Loucy (cell line): ENCODE results near the gene MED13L.
A peak's percentile ranks its signal among the peaks of the same experiment; 100 is the strongest.
"Not testable (repeated sequence)": the region's sequence is repeated elsewhere in the genome, so short reads cannot be mapped to it uniquely, and the experiment has no call there.

Experiments used
- H2AFZ ChIP-seq: fragments of 200-600 bp; sonication (generic); 2 replicates; pipeline ENCODE4 v1.6.0; 2016; ENCODE audit warnings: antibody characterized with exemption, mild to moderate bottlenecking, low read length, moderate library complexity
- H3F3A ChIP-seq: fragments of 200-600 bp; 2 replicates; pipeline ENCODE4 v1.6.0; 2016; ENCODE audit warnings: antibody characterized with exemption, low read depth, mild to moderate bottlenecking
- H3K27me3 ChIP-seq: fragments of 200-600 bp; sonication (generic); 2 replicates; pipeline ENCODE4 v1.6.1; 2014; ENCODE audit warnings: low read length, mild to moderate bottlenecking; ENCODE audit not compliant: insufficient read depth, poor library complexity, severe bottlenecking
- H3K36me3 ChIP-seq: fragments of 200-600 bp; sonication (generic); 2 replicates; pipeline ENCODE4 v1.6.1; 2016; ENCODE audit warnings: low read length; ENCODE audit not compliant: insufficient read depth
- H3K4me1 ChIP-seq: fragments of 200-600 bp; sonication (generic); 2 replicates; pipeline ENCODE4 v1.5.1; 2014; ENCODE audit warnings: low read length, mild to moderate bottlenecking; ENCODE audit not compliant: insufficient read depth, poor library complexity, severe bottlenecking
- H3K4me2 ChIP-seq: fragments of 200-600 bp; sonication (generic); 2 replicates; pipeline ENCODE4 v1.6.0; 2014; ENCODE audit warnings: antibody characterized with exemption, low read length, low read depth, mild to moderate bottlenecking; ENCODE audit not compliant: poor library complexity, severe bottlenecking
- H3K4me3 ChIP-seq: fragments of 200-600 bp; sonication (generic); 2 replicates; pipeline ENCODE4 v1.5.1; 2014; ENCODE audit warnings: low read length, mild to moderate bottlenecking, mixed read lengths; ENCODE audit not compliant: poor library complexity, severe bottlenecking
- H3K79me2 ChIP-seq: fragments of 200-600 bp; sonication (generic); 2 replicates; pipeline ENCODE4 v1.6.1; 2014; ENCODE audit warnings: low read length; ENCODE audit not compliant: insufficient read depth
- H3K9ac ChIP-seq: fragments of 200-600 bp; sonication (generic); 2 replicates; pipeline ENCODE4 v1.6.0; 2014; ENCODE audit warnings: mild to moderate bottlenecking, low read depth, low read length, moderate library complexity; ENCODE audit not compliant: poor library complexity, severe bottlenecking
- H3K9me2 ChIP-seq: fragments of 200-600 bp; sonication (generic); replicated peaks from 2 replicates; pipeline ENCODE4 v1.6.1; 2016; ENCODE audit warnings: low read depth, low read length, mixed read lengths
- H3K9me3 ChIP-seq: fragments of 200-600 bp; sonication (generic); 2 replicates; pipeline ENCODE4 v1.6.1; 2014; ENCODE audit warnings: mild to moderate bottlenecking, antibody characterized with exemption, low read length, low read depth; ENCODE audit not compliant: insufficient read depth
- H4K20me1 ChIP-seq: fragments of 200-600 bp; sonication (generic); 2 replicates; pipeline ENCODE4 v1.6.0; 2014; ENCODE audit warnings: antibody characterized with exemption, low read length, mild to moderate bottlenecking; ENCODE audit not compliant: insufficient read depth, poor library complexity, severe bottlenecking
- EZH2phosphoT487 ChIP-seq: fragments of 200-600 bp; IDR thresholded peaks from 2 replicates; pipeline ENCODE4 v1.6.1; 2018; ENCODE audit warnings: antibody characterized with exemption, mild to moderate bottlenecking, moderate library complexity, borderline replicate concordance
- TF ChIP-seq, protein P1 (sequence below): fragments of 200-600 bp; sonication (generic); conservative IDR thresholded peaks from 2 replicates; pipeline ENCODE4 v1.5.1; 2014; ENCODE audit warnings: mild to moderate bottlenecking, antibody characterized with exemption, low read length

MED13L gene

DNA sequence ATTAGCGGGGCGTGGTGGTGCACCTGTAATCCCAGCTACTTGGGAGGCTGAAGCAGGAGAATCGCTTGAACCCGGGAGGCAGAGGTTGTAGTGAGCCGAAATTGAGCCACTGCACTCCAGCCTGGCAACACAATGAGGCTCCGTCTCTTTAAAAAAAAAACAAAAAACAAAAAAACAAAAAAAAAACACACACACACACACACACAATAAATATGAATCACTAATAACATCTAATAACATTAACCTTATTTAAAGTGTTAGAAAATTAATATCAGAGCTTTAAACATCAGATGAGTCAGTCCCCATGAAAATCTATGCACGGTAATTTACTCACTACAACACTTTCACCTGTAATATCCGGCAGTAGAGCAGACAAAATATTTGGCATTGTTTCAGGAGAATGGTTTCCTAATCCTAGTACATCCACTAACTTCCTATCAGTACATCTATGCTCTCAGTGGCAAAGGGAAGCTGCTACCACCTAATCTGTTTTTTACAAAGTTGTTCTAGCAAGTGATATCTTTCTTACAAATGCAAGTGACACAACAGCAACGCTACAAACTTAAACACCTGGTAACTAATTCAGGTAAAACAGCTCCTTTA lies 36.2 kb downstream of the MED13L start:
- no peaks in the 10 kb centered on the region for H3F3A ChIP-seq
- H2AFZ ChIP-seq = no peak overlapping the region
- H3K36me3 ChIP-seq = no peaks in the 10 kb centered on the region
- H3K9me3 ChIP-seq = no peaks in the 10 kb centered on the region
- TF ChIP-seq EZH2phosphoT487 = no peak
- TF ChIP-seq, protein P1, sequence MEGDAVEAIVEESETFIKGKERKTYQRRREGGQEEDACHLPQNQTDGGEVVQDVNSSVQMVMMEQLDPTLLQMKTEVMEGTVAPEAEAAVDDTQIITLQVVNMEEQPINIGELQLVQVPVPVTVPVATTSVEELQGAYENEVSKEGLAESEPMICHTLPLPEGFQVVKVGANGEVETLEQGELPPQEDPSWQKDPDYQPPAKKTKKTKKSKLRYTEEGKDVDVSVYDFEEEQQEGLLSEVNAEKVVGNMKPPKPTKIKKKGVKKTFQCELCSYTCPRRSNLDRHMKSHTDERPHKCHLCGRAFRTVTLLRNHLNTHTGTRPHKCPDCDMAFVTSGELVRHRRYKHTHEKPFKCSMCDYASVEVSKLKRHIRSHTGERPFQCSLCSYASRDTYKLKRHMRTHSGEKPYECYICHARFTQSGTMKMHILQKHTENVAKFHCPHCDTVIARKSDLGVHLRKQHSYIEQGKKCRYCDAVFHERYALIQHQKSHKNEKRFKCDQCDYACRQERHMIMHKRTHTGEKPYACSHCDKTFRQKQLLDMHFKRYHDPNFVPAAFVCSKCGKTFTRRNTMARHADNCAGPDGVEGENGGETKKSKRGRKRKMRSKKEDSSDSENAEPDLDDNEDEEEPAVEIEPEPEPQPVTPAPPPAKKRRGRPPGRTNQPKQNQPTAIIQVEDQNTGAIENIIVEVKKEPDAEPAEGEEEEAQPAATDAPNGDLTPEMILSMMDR = no peak
- peaks cover 53% of the 10 kb centered on the region for H4K20me1 ChIP-seq
- peaks cover 41% of the 10 kb centered on the region for H3K4me1 ChIP-seq
- H3K9me2 ChIP-seq = no peaks in the 10 kb centered on the region
- no peak overlapping the region for H3K9ac ChIP-seq
- no peak overlapping the region for H3K4me3 ChIP-seq
- peaks cover 98% of the 10 kb centered on the region for H3K79me2 ChIP-seq
- H3K27me3 ChIP-seq = no peaks in the 10 kb centered on the region
- no peak overlapping the region for H3K4me2 ChIP-seq

DNA sequence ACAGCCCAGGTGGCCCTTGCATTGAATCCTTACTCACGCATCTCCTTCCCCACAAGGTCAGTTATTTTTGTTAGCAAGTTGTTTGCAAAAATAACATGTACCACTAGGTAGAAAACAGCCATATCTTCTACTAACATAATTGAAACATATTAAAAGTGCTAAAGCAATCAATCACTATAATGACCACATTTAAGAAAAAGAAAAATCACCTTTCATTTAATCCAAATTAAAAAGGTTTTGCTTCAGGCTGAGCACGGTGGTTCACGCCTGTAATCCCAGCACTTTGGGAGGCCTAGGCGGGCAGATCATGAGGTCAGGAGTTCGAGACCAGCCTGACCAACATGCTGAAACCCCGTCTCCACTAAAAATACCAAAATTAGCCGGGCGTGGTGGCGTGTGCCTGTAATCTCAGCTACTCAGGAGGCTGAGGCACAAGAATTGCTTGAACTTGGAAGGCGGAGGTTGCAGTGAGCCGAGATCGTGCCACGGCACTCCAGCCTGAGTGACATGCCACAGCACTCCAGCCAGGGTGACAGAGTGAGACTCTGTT lies 38.8 kb downstream of the MED13L start:
- H3K79me2 ChIP-seq = peaks cover 93% of the 10 kb centered on the region
- H3K9me2 ChIP-seq, H3K36me3 ChIP-seq, H2AFZ ChIP-seq, H3K9ac ChIP-seq, H3K4me3 ChIP-seq, H3F3A ChIP-seq, H3K27me3 ChIP-seq, H3K9me3 ChIP-seq, H3K4me2 ChIP-seq: not testable (repeated sequence)
- H3K4me1 ChIP-seq = peaks cover 26% of the 10 kb centered on the region
- peaks cover 35% of the 10 kb centered on the region for H4K20me1 ChIP-seq

DNA sequence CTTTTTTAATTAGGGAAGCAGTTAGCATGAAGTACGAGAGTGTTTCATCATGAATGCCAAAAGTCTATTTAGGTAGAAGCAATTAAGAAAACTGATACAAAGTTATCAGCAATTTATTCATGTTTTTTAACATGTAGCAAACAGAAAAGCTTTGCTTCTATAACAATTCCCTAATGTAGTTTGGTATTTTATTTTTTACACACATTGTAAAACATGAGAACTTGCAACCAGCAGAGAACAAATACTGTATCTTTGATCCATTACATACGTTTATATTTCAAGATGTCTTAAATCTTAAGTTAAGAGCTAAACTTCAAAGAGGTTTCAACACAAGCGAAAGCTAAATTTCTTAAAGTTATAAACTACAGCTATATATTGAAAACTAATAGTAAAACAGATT lies 39.3 kb downstream of the MED13L start:
- Histone ChIP-seq H3K4me1 (peaks cover 21% of the 10 kb centered on the region), H3K79me2 (peaks cover 93% of the 10 kb centered on the region), H3K36me3 (no peaks in the 10 kb centered on the region), H3K4me3 (no peak overlapping the region), H3K4me2 (no peak overlapping the region), H3K9me2 (no peaks in the 10 kb centered on the region), H2AFZ (no peak overlapping the region), H4K20me1 (peaks cover 30% of the 10 kb centered on the region), H3K9ac (peak overlapping the region; percentile 10), H3K27me3 (no peaks in the 10 kb centered on the region), H3F3A (no peaks in the 10 kb centered on the region), H3K9me3 (no peaks in the 10 kb centered on the region)
- TF ChIP-seq, protein P1 = no peak
- no peak for TF ChIP-seq EZH2phosphoT487

DNA sequence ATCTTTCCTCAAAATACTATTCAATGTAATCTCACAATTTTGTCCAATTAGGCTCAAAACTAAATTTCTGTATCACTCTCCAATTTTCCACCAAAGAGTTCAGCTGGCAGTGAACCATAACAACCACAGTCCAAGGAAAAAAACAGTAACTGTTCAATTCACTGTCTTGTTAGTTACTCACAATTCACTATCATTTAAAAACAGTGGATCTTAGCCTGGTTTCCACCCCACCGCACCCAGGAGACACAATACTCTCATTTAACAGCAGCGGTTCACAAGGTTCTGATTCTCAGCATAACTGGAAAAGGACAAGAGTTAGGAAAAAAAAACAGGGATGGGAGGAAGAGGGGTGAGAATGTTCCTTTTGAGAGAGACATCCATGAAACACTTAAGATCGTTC lies 40.5 kb downstream of the MED13L start:
- no peaks in the 10 kb centered on the region for H3K9me3 ChIP-seq
- H3K9me2 ChIP-seq = no peaks in the 10 kb centered on the region
- no peaks in the 10 kb centered on the region for H3K27me3 ChIP-seq
- no peak overlapping the region for H2AFZ ChIP-seq
- H3F3A ChIP-seq = no peaks in the 10 kb centered on the region
- H3K36me3 ChIP-seq = no peaks in the 10 kb centered on the region
- no peak for TF ChIP-seq EZH2phosphoT487
- TF ChIP-seq, protein P1 = no peak
- H3K4me1 ChIP-seq = peaks cover 20% of the 10 kb centered on the region
- H4K20me1 ChIP-seq = peaks cover 26% of the 10 kb centered on the region
- peak overlapping the region; percentile 55 for H3K4me3 ChIP-seq
- H3K9ac ChIP-seq = peak overlapping the region; percentile 44
- peaks cover 90% of the 10 kb centered on the region for H3K79me2 ChIP-seq
- H3K4me2 ChIP-seq = peak overlapping the region; percentile 65
